SK-N-SH treated with all-trans-retinoic acid at 6 μM for 48 hours (cell line): ENCODE results near the gene PTGIS.

Experiments used
- ATAC-seq: fragments of 200-7000 bp; cut with Tn5 transposase; 3 replicates; pipeline ENCODE4 v1.9.1; 2020; ENCODE audit warnings: mild to moderate bottlenecking, moderate library complexity
- ARNTL ChIP-seq: fragments of 450-650 bp; formaldehyde crosslinking; IDR thresholded peaks from 2 replicates; pipeline ENCODE4 v1.5.0; 2020; ENCODE audit warnings: low read depth, mild to moderate bottlenecking, moderate library complexity, borderline replicate concordance
- BACH2 ChIP-seq: fragments of 250-450 bp; sonication (Bioruptor Pico); IDR thresholded peaks from 2 replicates; pipeline ENCODE4 v1.9.0; 2021; ENCODE audit warnings: mild to moderate bottlenecking, borderline replicate concordance
- CSDC2 ChIP-seq: fragments of 250-450 bp; sonication (Bioruptor Pico); IDR thresholded peaks from 2 replicates; pipeline ENCODE4 v1.5.0; 2020; ENCODE audit warnings: mild to moderate bottlenecking, moderate library complexity
- ESRRG ChIP-seq: fragments of 250-450 bp; sonication (Bioruptor Pico); IDR thresholded peaks from 2 replicates; pipeline ENCODE4 v1.6.1; 2021; ENCODE audit warnings: mild to moderate bottlenecking
- GLIS3 ChIP-seq: fragments of 250-450 bp; sonication (Bioruptor Pico); IDR thresholded peaks from 2 replicates; pipeline ENCODE4 v1.5.0; 2020; ENCODE audit warnings: mild to moderate bottlenecking, moderate library complexity
- ISL1 ChIP-seq: fragments of 250-450 bp; sonication (Bioruptor Pico); IDR thresholded peaks from 2 replicates; pipeline ENCODE4 v2.1.2; 2022; ENCODE audit warnings: mild to moderate bottlenecking, moderate library complexity
- OSR1 ChIP-seq: fragments of 250-450 bp; sonication (Bioruptor Pico); IDR thresholded peaks from 2 replicates; pipeline ENCODE4 v1.8.0; 2022; ENCODE audit warnings: moderate library complexity, mild to moderate bottlenecking, inconsistent platforms
- PATZ1 ChIP-seq: fragments of 250-450 bp; sonication (Bioruptor Pico); IDR thresholded peaks from 2 replicates; pipeline ENCODE4 v1.8.0; 2020; ENCODE audit warnings: mild to moderate bottlenecking, moderate library complexity, borderline replicate concordance
- PPARA ChIP-seq: fragments of 250-450 bp; sonication (Bioruptor Pico); IDR thresholded peaks from 2 replicates; pipeline ENCODE4 v1.5.0; 2020; ENCODE audit warnings: mild to moderate bottlenecking, borderline replicate concordance
- RARB ChIP-seq: fragments of 250-450 bp; sonication (Bioruptor Pico); IDR thresholded peaks from 2 replicates; pipeline ENCODE4 v1.8.0; 2021; ENCODE audit warnings: mild to moderate bottlenecking, moderate library complexity
- SNAI2 ChIP-seq: fragments of 250-450 bp; sonication (Bioruptor Pico); IDR thresholded peaks from 2 replicates; pipeline ENCODE4 v1.5.0; 2020; ENCODE audit warnings: mild to moderate bottlenecking, moderate library complexity
- TCF4 ChIP-seq: fragments of 250-450 bp; sonication (Bioruptor Pico); IDR thresholded peaks from 2 replicates; pipeline ENCODE4 v1.8.0; 2021; ENCODE audit warnings: mild to moderate bottlenecking, moderate library complexity, borderline replicate concordance
- TOX ChIP-seq: fragments of 250-450 bp; sonication (Bioruptor Pico); IDR thresholded peaks from 2 replicates; pipeline ENCODE4 v1.8.0; 2021; ENCODE audit warnings: mild to moderate bottlenecking, moderate library complexity, borderline replicate concordance
- ZC3H10 ChIP-seq: fragments of 250-450 bp; sonication (Bioruptor Pico); IDR thresholded peaks from 2 replicates; pipeline ENCODE4 v1.5.1; 2021; ENCODE audit warnings: mild to moderate bottlenecking, moderate library complexity
- ZFP3 ChIP-seq: fragments of 250-450 bp; sonication (Bioruptor Pico); IDR thresholded peaks from 2 replicates; pipeline ENCODE4 v1.5.0; 2020; ENCODE audit warnings: mild to moderate bottlenecking, moderate library complexity
- ZFP30 ChIP-seq: fragments of 450-650 bp; formaldehyde crosslinking; IDR thresholded peaks from 2 replicates; pipeline ENCODE4 v1.5.0; 2022; ENCODE audit warnings: mild to moderate bottlenecking, moderate library complexity
- ZNF70 ChIP-seq: fragments of 450-650 bp; formaldehyde crosslinking; IDR thresholded peaks from 2 replicates; pipeline ENCODE4 v1.5.0; 2020; ENCODE audit warnings: mild to moderate bottlenecking, moderate library complexity
- ZNF8 ChIP-seq: fragments of 450-650 bp; formaldehyde crosslinking; IDR thresholded peaks from 2 replicates; pipeline ENCODE4 v1.5.0; 2020; ENCODE audit warnings: mild to moderate bottlenecking, moderate library complexity
- TF ChIP-seq, protein P1 (sequence below): fragments of 250-450 bp; sonication (Bioruptor Pico); IDR thresholded peaks from 2 replicates; pipeline ENCODE4 v1.5.1; 2021; ENCODE audit warnings: mild to moderate bottlenecking, moderate library complexity
- TF ChIP-seq, protein P2 (sequence below): fragments of 250-450 bp; sonication (Bioruptor Pico); IDR thresholded peaks from 2 replicates; pipeline ENCODE4 v1.5.0; 2020; ENCODE audit warnings: mild to moderate bottlenecking, moderate library complexity
- TF ChIP-seq, protein P3 (sequence below): fragments of 250-450 bp; sonication (Bioruptor Pico); IDR thresholded peaks from 2 replicates; pipeline ENCODE4 v1.5.1; 2020; ENCODE audit warnings: low read depth, mild to moderate bottlenecking, moderate library complexity
- TF ChIP-seq, protein P4 (sequence below): fragments of 250-450 bp; sonication (Bioruptor Pico); IDR thresholded peaks from 2 replicates; pipeline ENCODE4 v1.8.0; 2021; ENCODE audit warnings: low read depth, mild to moderate bottlenecking, moderate library complexity, borderline replicate concordance

Gene PTGIS

GRCh38 chr20:49477200-49477599 is 90.7 kb downstream of the PTGIS start:
- ATAC-seq, result peak; percentile 48; the same call in 2 of the 3 replicates
- TF ChIP-seq, protein P1, sequence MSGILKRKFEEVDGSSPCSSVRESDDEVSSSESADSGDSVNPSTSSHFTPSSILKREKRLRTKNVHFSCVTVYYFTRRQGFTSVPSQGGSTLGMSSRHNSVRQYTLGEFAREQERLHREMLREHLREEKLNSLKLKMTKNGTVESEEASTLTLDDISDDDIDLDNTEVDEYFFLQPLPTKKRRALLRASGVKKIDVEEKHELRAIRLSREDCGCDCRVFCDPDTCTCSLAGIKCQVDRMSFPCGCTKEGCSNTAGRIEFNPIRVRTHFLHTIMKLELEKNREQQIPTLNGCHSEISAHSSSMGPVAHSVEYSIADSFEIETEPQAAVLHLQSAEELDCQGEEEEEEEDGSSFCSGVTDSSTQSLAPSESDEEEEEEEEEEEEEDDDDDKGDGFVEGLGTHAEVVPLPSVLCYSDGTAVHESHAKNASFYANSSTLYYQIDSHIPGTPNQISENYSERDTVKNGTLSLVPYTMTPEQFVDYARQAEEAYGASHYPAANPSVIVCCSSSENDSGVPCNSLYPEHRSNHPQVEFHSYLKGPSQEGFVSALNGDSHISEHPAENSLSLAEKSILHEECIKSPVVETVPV (CRISPR knock-in tag), result no peak
- TF ChIP-seq ISL1 (no peak), TOX (no peak), CSDC2 (CRISPR knock-in tag) (no peak), BACH2 (no peak), GLIS3 (CRISPR knock-in tag) (no peak), OSR1 (CRISPR knock-in tag) (no peak), ZC3H10 (CRISPR knock-in tag) (no peak), PATZ1 (CRISPR knock-in tag) (no peak), ZFP3 (CRISPR knock-in tag) (no peak), RARB (no peak), ESRRG (no peak)
- TF ChIP-seq, protein P2, sequence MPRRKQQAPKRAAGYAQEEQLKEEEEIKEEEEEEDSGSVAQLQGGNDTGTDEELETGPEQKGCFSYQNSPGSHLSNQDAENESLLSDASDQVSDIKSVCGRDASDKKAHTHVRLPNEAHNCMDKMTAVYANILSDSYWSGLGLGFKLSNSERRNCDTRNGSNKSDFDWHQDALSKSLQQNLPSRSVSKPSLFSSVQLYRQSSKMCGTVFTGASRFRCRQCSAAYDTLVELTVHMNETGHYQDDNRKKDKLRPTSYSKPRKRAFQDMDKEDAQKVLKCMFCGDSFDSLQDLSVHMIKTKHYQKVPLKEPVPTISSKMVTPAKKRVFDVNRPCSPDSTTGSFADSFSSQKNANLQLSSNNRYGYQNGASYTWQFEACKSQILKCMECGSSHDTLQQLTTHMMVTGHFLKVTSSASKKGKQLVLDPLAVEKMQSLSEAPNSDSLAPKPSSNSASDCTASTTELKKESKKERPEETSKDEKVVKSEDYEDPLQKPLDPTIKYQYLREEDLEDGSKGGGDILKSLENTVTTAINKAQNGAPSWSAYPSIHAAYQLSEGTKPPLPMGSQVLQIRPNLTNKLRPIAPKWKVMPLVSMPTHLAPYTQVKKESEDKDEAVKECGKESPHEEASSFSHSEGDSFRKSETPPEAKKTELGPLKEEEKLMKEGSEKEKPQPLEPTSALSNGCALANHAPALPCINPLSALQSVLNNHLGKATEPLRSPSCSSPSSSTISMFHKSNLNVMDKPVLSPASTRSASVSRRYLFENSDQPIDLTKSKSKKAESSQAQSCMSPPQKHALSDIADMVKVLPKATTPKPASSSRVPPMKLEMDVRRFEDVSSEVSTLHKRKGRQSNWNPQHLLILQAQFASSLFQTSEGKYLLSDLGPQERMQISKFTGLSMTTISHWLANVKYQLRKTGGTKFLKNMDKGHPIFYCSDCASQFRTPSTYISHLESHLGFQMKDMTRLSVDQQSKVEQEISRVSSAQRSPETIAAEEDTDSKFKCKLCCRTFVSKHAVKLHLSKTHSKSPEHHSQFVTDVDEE (CRISPR knock-in tag), result no peak
- TF ChIP-seq, protein P3, sequence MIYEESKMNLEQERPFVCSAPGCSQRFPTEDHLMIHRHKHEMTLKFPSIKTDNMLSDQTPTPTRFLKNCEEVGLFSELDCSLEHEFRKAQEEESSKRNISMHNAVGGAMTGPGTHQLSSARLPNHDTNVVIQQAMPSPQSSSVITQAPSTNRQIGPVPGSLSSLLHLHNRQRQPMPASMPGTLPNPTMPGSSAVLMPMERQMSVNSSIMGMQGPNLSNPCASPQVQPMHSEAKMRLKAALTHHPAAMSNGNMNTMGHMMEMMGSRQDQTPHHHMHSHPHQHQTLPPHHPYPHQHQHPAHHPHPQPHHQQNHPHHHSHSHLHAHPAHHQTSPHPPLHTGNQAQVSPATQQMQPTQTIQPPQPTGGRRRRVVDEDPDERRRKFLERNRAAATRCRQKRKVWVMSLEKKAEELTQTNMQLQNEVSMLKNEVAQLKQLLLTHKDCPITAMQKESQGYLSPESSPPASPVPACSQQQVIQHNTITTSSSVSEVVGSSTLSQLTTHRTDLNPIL (CRISPR knock-in tag), result no peak
- TF ChIP-seq, protein P4, sequence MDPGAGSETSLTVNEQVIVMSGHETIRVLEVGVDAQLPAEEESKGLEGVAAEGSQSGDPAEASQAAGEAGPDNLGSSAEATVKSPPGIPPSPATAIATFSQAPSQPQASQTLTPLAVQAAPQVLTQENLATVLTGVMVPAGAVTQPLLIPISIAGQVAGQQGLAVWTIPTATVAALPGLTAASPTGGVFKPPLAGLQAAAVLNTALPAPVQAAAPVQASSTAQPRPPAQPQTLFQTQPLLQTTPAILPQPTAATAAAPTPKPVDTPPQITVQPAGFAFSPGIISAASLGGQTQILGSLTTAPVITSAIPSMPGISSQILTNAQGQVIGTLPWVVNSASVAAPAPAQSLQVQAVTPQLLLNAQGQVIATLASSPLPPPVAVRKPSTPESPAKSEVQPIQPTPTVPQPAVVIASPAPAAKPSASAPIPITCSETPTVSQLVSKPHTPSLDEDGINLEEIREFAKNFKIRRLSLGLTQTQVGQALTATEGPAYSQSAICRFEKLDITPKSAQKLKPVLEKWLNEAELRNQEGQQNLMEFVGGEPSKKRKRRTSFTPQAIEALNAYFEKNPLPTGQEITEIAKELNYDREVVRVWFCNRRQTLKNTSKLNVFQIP (CRISPR knock-in tag), result no peak

- ATAC-seq, result peak; percentile 86
- no peak for TF ChIP-seq CSDC2 (CRISPR knock-in tag)
- TF ChIP-seq ISL1, result no peak; the same call in 1 of the 2 replicates
- TF ChIP-seq, protein P1 (CRISPR knock-in tag), result no peak
- TF ChIP-seq ZFP3 (CRISPR knock-in tag), result no peak
- TF ChIP-seq PATZ1 (CRISPR knock-in tag), result no peak
- no peak for TF ChIP-seq ZNF70 (CRISPR knock-in tag)
- no peak for TF ChIP-seq GLIS3 (CRISPR knock-in tag)
- TF ChIP-seq SNAI2 (CRISPR knock-in tag), result no peak
- no peak for TF ChIP-seq ESRRG
- no peak for TF ChIP-seq ZFP30 (CRISPR knock-in tag)
- TF ChIP-seq PPARA (CRISPR knock-in tag), result no peak
- TF ChIP-seq BACH2, result no peak
- TF ChIP-seq, protein P4 (CRISPR knock-in tag), result no peak
- no peak for TF ChIP-seq ZNF8
- no peak for TF ChIP-seq ARNTL (CRISPR knock-in tag)
- no peak for TF ChIP-seq RARB
- TF ChIP-seq, protein P2 (CRISPR knock-in tag), result no peak
- no peak for TF ChIP-seq TCF4 (CRISPR knock-in tag)
- TF ChIP-seq TOX, result no peak
Observed at GRCh38 chr20:49476016-49476355, 92.0 kb downstream of the PTGIS start.
